BJ (cell line): ENCODE results near the gene SOD3. TPM values are rescaled to one million over a fixed set of nuclear protein-coding genes. Genes with fewer than 3 reads are reported as not detected.

Experiments used
- CTCF ChIA-PET: fragments of 350-600 bp; formaldehyde crosslinking; extraction: SDS; loops from one replicate; lab custom pipeline; 2021; ENCODE audit warnings: antibody characterized with exemption, inconsistent platforms; lab: Yijun Ruan, JAX
- POLR2A ChIA-PET: fragments of 300-600 bp; sonication (Branson Sonifier 250); formaldehyde crosslinking; extraction: SDS; loops from one replicate; lab custom pipeline; 2021; ENCODE audit warnings: antibody characterized with exemption; lab: Charles Lee
- DNase-seq: peaks from one replicate; pipeline ENCODE4 v3.0.0-alpha.2; 2011; ENCODE audit warnings: low read depth
- H3K27me3 ChIP-seq: 2 replicates; pipeline ENCODE4 v1.6.0; 2011; ENCODE audit warnings: low read length; ENCODE audit not compliant: control insufficient read depth, insufficient read depth
- H3K36me3 ChIP-seq: 2 replicates; pipeline ENCODE4 v1.5.1; 2011; ENCODE audit warnings: low read length; ENCODE audit not compliant: control insufficient read depth, insufficient read depth
- H3K4me3 ChIP-seq: 2 replicates; pipeline ENCODE4 v1.5.1; 2011; ENCODE audit warnings: low read depth, mild to moderate bottlenecking, control low read depth, low read length
- polyA plus RNA-seq: library from polyadenylated mRNA; depleted of rRNA; stranded (reverse); fragments of >200 nt; gene quantifications from 2 replicates; pipeline ENCODE4 v1.2.3, GENCODE V29; 2011
- TF ChIP-seq, protein P1 (sequence below): IDR thresholded peaks from 2 replicates; pipeline ENCODE4 v1.5.1; 2011; ENCODE audit warnings: low read depth, mild to moderate bottlenecking, control low read depth, inconsistent platforms, low read length, moderate library complexity; ENCODE audit not compliant: insufficient read depth

Gene SOD3
- polyA plus RNA-seq, 1 experiment: 25.7 TPM

DNA sequence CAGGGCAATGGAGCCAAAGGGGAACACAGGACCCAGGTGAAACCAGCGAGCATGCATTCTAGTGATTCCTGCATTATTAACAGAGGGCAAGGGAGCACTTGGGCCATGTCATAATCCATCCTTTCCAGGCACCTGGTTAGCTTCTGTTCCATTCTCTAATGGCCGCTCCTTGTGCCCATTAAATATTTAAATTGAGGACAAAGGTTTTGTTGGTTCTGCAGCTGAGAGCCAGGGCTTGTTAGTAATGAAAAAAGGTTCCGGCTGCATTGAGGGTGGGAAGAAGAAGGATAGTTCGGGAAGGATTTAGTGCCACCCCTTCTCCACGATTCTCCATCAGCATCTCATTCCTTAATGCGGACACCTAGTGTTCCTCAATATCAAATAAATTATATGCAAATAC lies 13.6 kb downstream of the SOD3 start:
- ChIA-PET POLR2A (no interaction called here), CTCF (interaction anchor here (1.1 to 2.9 kb wide), 2 partner anchors 12 to 48 kb away, joined by 4 to 8 read pairs; no protein-coding TSS in a partner anchor)
- no peaks in the 10 kb centered on the region for H3K27me3 ChIP-seq

DNA sequence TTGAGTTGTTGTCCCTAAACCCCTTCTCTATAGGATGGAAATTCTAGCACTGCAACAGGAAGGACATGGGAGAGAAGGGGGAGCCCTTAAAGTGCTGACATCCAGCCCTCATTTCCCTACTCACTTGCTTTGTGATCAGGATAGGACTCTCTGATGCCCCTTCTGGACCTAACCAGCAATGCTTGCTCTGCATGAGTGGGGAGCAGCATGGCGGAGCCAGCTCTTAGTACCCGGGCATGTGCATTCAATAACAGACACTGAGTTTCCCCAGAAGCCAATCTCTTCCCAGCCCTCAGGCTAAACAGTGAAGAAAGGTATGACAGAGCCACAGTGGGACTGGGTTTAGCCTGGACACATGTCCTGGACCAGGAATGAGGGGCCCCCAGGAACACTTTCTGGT lies 14.0 kb downstream of the SOD3 start:
- Histone ChIP-seq H3K36me3 (peaks cover 1% of the 10 kb centered on the region; the same call in 1 of the 2 replicates), H3K4me3 (no peak overlapping the region), H3K27me3 (no peaks in the 10 kb centered on the region)
- CTCF ChIA-PET: interaction anchor here (1.1 to 2.9 kb wide), 2 partner anchors 12 to 47 kb away, joined by 4 to 8 read pairs; no protein-coding TSS in a partner anchor
- TF ChIP-seq, protein P1, sequence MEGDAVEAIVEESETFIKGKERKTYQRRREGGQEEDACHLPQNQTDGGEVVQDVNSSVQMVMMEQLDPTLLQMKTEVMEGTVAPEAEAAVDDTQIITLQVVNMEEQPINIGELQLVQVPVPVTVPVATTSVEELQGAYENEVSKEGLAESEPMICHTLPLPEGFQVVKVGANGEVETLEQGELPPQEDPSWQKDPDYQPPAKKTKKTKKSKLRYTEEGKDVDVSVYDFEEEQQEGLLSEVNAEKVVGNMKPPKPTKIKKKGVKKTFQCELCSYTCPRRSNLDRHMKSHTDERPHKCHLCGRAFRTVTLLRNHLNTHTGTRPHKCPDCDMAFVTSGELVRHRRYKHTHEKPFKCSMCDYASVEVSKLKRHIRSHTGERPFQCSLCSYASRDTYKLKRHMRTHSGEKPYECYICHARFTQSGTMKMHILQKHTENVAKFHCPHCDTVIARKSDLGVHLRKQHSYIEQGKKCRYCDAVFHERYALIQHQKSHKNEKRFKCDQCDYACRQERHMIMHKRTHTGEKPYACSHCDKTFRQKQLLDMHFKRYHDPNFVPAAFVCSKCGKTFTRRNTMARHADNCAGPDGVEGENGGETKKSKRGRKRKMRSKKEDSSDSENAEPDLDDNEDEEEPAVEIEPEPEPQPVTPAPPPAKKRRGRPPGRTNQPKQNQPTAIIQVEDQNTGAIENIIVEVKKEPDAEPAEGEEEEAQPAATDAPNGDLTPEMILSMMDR: 0 out of 2 replicates have a peak, but pooled peaks have one; percentile 3
- no peak for DNase-seq
- POLR2A ChIA-PET: no interaction called here

More for the DNA sequence above, 13.6 kb downstream of the SOD3 start:
- DNase-seq: no peak
- TF ChIP-seq, protein P1: no peak
- no peak overlapping the region for H3K4me3 ChIP-seq
- H3K36me3 ChIP-seq: peaks cover 1% of the 10 kb centered on the region; the same call in 1 of the 2 replicates

DNA sequence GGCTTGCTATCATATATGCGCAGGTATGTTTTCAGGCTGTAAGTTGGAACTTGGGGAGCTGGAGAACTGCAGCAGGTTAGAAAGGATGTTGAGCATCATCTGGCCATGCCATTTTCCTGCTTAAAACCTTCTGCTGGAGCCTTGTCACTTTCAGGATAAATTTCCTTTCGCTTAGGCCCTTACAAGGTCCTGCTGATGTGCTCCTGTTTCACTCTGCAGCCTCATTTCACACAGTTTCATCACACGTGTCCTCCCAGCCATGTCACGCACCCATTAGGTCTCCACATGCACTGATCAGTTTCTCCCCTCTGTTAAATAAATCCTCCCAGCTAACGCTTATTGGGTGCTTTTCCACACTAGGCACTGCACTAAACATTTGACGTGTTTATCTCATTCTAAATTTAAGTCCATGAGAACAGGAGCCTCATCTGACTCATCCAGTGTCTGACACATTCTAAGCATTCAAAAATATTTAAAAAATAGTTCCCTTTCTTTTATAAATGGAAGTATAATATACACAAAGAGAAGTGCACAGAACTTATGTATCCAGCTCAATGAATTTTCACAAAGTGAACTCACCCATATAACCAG lies 14.5 kb downstream of the SOD3 start:
- no peaks in the 10 kb centered on the region for H3K27me3 ChIP-seq
- H3K4me3 ChIP-seq: no peak overlapping the region
- ChIA-PET POLR2A (no interaction called here), CTCF (interaction anchor here (1.1 to 2.9 kb wide), 3 partner anchors 8 to 47 kb away, joined by 3 to 8 read pairs (median 4); no protein-coding TSS in a partner anchor)
- H3K36me3 ChIP-seq: peaks cover 1% of the 10 kb centered on the region; the same call in 1 of the 2 replicates
- DNase-seq: no peak
- TF ChIP-seq, protein P1: no peak

DNA sequence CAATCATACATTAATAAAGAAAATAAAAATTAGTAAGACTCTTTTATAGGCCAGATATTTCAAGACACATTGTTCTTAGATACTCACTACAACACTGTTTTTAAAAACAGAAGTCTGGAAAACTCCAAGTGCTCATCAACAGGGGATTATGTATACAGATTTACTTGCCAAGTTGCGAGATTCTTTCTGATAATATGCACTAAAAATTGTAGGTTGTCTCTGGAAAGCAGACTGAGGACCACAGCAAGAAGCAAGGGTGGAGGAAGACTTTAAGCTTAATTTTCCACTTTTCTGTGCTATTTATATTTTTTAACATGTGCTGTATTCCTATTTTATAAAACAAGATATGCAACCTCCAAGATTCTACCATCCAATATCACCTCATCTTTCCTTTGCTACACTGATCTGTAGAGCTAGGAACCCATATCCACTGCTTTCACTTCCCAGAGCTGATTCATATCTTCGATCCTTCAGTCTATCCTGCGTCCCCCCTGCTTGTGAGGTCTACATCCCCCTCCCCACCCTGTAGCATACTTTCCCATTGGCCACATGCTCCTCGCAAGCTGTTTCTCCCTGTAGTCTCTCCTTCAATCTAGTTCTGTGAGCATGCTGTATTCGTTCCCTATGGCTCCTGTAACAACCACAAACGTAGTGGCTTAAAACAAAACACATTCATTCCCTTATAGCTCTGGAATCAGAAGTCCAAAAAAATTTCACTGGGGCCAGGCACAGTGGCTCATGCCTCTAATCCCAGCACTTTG lies 15.7 kb downstream of the SOD3 start:
- ChIA-PET CTCF (interaction anchor here (1.3 kb wide), 1 partner anchor 9 kb away, joined by 3 read pairs; no protein-coding TSS in a partner anchor), POLR2A (no interaction called here)
- no peak overlapping the region for H3K4me3 ChIP-seq
- H3K27me3 ChIP-seq: no peaks in the 10 kb centered on the region
- DNase-seq: no peak
- TF ChIP-seq, protein P1: no peak
- H3K36me3 ChIP-seq: peaks cover 1% of the 10 kb centered on the region; the same call in 1 of the 2 replicates

DNA sequence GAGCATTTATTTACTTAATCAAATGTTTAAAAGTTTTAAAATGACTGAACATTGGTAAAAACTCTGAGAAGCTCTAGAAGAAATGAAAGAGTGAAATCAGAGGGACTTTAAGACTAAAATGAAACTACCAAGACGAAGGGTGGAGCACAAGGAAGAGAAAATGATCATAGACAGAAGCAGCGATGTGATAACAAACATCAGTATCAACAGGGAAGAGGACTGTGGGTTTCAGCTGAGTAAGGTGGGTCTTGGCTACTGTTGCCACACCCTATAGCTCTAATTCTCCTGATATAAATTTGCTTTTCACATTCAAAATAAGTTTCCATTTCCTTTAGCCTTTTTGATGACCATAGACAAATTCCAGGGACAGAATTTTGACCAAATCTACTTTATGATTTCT lies 18.4 kb downstream of the SOD3 start:
- no peak for DNase-seq
- Histone ChIP-seq H3K4me3 (no peak overlapping the region), H3K36me3 (peaks cover 2% of the 10 kb centered on the region; the same call in 1 of the 2 replicates), H3K27me3 (no peaks in the 10 kb centered on the region)
- TF ChIP-seq, protein P1: no peak
- CTCF ChIA-PET: interaction anchor here (0.9 kb wide), 1 partner anchor 8 kb away, joined by 7 read pairs; no protein-coding TSS in a partner anchor
- POLR2A ChIA-PET: no interaction called here
